HepG2 (cell line): ENCODE results near the gene SLC43A1. TPM values are rescaled to one million over a fixed set of nuclear protein-coding genes. Genes with fewer than 3 reads are reported as not detected.

Experiments
- CBX2 ChIP-seq, 2 experiments: fragments of 200-600 bp in 1 of 2; sonication (generic); formaldehyde crosslinking in 1 of 2; IDR thresholded peaks; 2 replicates each; pipeline versions ENCODE4 v1.7.0 to v1.8.1; 2018 to 2022; ENCODE audit warnings: low read depth in 2 of 2, low read length in 1 of 2, mild to moderate bottlenecking in 1 of 2, missing genetic modification reagents in 1 of 2
- FOXC1 ChIP-seq: sonication (generic); formaldehyde crosslinking; IDR thresholded peaks from 2 replicates; pipeline ENCODE4 v1.8.0; 2022; ENCODE audit warnings: mild to moderate bottlenecking, missing genetic modification reagents, borderline replicate concordance
- MAF1 ChIP-seq: sonication (generic); formaldehyde crosslinking; IDR thresholded peaks from 2 replicates; pipeline ENCODE4 v1.5.0; 2020; ENCODE audit warnings: missing genetic modification reagents, borderline replicate concordance
- MAFK ChIP-seq, 2 experiments: IDR thresholded peaks in 1 of 2; conservative IDR thresholded peaks in 1 of 2; 2 replicates each; pipeline ENCODE4 v1.6.1; 2011; ENCODE audit warnings: improper control_type of control experiment in 2 of 2, low read length in 2 of 2
- MBD4 ChIP-seq: IDR thresholded peaks from 2 replicates; pipeline ENCODE4 v1.6.1; 2012; ENCODE audit warnings: low read length, inconsistent platforms, borderline replicate concordance
- PHF5A ChIP-seq: IDR thresholded peaks from one replicate; pipeline ENCODE4 v1.6.1; 2018; ENCODE audit warnings: low read depth, missing genetic modification reagents; ENCODE audit not compliant: unreplicated experiment
- PRPF4 ChIP-seq: fragments of 200-400 bp; formaldehyde crosslinking; IDR thresholded peaks from 2 replicates; pipeline ENCODE4 v1.6.1; 2016; ENCODE audit warnings: low read length, low read depth; ENCODE audit not compliant: poor library complexity, severe bottlenecking
- ZKSCAN5 ChIP-seq: sonication (generic); formaldehyde crosslinking; IDR thresholded peaks from 2 replicates; pipeline ENCODE4 v1.5.1; 2020; ENCODE audit warnings: mild to moderate bottlenecking, missing genetic modification reagents
- ZNF12 ChIP-seq: sonication (generic); formaldehyde crosslinking; IDR thresholded peaks from 2 replicates; pipeline ENCODE4 v1.5.0; 2020; ENCODE audit warnings: missing genetic modification reagents
- ZNF160 ChIP-seq: sonication (generic); formaldehyde crosslinking; IDR thresholded peaks from 2 replicates; pipeline ENCODE4 v1.8.0; 2022; ENCODE audit warnings: mild to moderate bottlenecking, inconsistent platforms, missing genetic modification reagents
- ZNF619 ChIP-seq: sonication (generic); formaldehyde crosslinking; IDR thresholded peaks from 2 replicates; pipeline ENCODE4 v1.4.0; 2020; ENCODE audit warnings: mild to moderate bottlenecking, missing genetic modification reagents
- ZNF841 ChIP-seq: sonication (generic); formaldehyde crosslinking; IDR thresholded peaks from 2 replicates; pipeline ENCODE4 v1.8.1; 2023; ENCODE audit warnings: missing genetic modification reagents, borderline replicate concordance
- polyA plus RNA-seq, 8 experiments: library from polyadenylated mRNA; depleted of rRNA in 3 of 8; stranded (reverse) in 7 of 8; unstranded in 1 of 8; fragments of >200 nt; fragmentation: Illumina TruSeq in 4 of 8; extraction: Trizol in 4 of 8; gene quantifications; 2 replicates each; pipeline versions ENCODE4 v1.2.1 to v1.2.3, GENCODE V29; 2011 to 2016; ENCODE audit warnings: low read depth in 4 of 8, missing spikeins in 1 of 8, mixed read lengths in 1 of 8; ENCODE audit not compliant: insufficient read depth in 1 of 8
- total RNA-seq, 5 experiments: library from RNA; depleted of rRNA; stranded (reverse); fragments of >200 nt; fragmentation: Illumina TruSeq; extraction: Trizol; gene quantifications; 2 replicates each; pipeline ENCODE4 v1.2.3, GENCODE V29; 2016; ENCODE audit warnings: low read depth in 1 of 5
- TF ChIP-seq, protein P1 (sequence below): sonication (generic); formaldehyde crosslinking; IDR thresholded peaks from 2 replicates; pipeline ENCODE4 v1.8.1; 2022; ENCODE audit warnings: low read depth, mild to moderate bottlenecking, missing genetic modification reagents
- TF ChIP-seq, protein P2 (sequence below): IDR thresholded peaks from 2 replicates; pipeline ENCODE4 v1.6.1; 2016; ENCODE audit warnings: low read depth, control low read depth
- TF ChIP-seq, protein P3 (sequence below): sonication (generic); formaldehyde crosslinking; IDR thresholded peaks from 2 replicates; pipeline ENCODE4 v1.4.0; 2020; ENCODE audit warnings: missing genetic modification reagents, borderline replicate concordance
- TF ChIP-seq, protein P4 (sequence below): sonication (generic); formaldehyde crosslinking; IDR thresholded peaks from 2 replicates; pipeline ENCODE4 v1.5.1; 2020; ENCODE audit warnings: mild to moderate bottlenecking, moderate library complexity, missing genetic modification reagents

The SLC43A1 gene
- total and polyA plus RNA-seq, 2 of the 13 experiments (the other 11 are each of a cell fraction or from before 2014, with no cell fraction given): 72.3 to 87.6 TPM

DNA sequence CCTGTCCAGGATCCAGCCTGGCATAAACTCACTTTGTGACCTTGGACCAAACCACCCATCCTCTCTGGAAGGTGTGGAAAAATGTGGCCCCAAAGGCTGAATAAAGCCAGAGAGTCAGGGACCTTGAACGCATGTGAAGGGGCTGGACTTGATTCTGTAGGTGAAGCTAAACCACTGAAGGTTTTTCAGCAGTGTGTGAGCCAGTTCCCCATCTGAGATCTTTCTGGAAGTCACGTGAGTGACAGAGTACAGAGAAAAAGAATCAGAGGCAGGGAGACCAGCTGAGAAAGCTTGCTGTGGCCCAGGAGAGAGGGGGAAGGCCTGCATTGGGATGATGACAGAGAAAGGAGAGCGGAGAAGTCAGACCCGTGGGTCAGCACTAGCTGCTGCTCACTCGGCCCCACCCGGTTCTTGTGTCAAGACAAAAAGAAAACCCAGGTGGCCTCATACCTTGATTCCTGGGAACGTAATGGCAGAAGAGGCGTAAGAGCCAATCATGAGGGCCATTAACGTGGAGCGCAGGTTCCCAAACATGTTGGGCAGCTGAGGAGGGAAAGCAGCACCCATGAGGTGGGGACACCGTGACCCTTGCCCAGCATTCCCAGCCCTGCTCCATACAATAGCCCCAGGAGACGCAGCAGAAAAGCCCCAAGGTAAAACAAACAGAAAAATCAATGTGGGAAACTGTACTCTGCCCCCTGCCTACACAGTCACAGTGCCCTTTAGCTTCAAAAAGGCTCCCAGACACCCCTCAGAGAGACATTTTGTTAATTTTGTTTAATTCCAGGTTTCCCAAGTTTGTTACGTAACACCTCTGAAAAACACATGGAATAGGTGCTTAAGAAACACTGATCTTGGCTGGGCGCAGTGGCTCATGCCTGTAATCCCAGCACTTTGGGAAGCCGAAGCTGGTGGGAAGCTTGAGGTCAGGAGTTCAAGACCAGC lies 17.9 kb downstream of the SLC43A1 start (continued):
- TF ChIP-seq MAF1 (no peak), ZNF841 (CRISPR knock-in tag) (0 out of 2 replicates have a peak, but pooled peaks have one; percentile 22), MBD4 (no peak), ZNF12 (CRISPR knock-in tag) (no peak), ZKSCAN5 (CRISPR knock-in tag) (no peak), FOXC1 (CRISPR knock-in tag) (no peak), ZNF619 (no peak), CBX2 (IDR thresholded peaks at IDR 0.05; ENCODE audit: low read depth, low read length) (no peak), CBX2 (CRISPR knock-in tag; IDR thresholded peaks at IDR 0.05; ENCODE audit: low read depth) (no peak), PHF5A (CRISPR knock-in tag) (peak; percentile 29), PRPF4 (no peak), ZNF160 (CRISPR knock-in tag) (no peak), MAFK (conservative IDR thresholded peaks at IDR 0.05 in 1 of 2, IDR thresholded peaks at IDR 0.05 in 1 of 2; ENCODE audit: low read length in 2 of 2) (no peak; a peak in 1 of 4 replicates)
- TF ChIP-seq, protein P1, sequence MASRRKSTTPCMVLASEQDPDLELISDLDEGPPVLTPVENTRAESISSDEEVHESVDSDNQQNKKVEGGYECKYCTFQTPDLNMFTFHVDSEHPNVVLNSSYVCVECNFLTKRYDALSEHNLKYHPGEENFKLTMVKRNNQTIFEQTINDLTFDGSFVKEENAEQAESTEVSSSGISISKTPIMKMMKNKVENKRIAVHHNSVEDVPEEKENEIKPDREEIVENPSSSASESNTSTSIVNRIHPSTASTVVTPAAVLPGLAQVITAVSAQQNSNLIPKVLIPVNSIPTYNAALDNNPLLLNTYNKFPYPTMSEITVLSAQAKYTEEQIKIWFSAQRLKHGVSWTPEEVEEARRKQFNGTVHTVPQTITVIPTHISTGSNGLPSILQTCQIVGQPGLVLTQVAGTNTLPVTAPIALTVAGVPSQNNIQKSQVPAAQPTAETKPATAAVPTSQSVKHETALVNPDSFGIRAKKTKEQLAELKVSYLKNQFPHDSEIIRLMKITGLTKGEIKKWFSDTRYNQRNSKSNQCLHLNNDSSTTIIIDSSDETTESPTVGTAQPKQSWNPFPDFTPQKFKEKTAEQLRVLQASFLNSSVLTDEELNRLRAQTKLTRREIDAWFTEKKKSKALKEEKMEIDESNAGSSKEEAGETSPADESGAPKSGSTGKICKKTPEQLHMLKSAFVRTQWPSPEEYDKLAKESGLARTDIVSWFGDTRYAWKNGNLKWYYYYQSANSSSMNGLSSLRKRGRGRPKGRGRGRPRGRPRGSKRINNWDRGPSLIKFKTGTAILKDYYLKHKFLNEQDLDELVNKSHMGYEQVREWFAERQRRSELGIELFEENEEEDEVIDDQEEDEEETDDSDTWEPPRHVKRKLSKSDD (CRISPR knock-in tag): peak; percentile 57; the same call in 1 of the 2 replicates
- TF ChIP-seq, protein P2, sequence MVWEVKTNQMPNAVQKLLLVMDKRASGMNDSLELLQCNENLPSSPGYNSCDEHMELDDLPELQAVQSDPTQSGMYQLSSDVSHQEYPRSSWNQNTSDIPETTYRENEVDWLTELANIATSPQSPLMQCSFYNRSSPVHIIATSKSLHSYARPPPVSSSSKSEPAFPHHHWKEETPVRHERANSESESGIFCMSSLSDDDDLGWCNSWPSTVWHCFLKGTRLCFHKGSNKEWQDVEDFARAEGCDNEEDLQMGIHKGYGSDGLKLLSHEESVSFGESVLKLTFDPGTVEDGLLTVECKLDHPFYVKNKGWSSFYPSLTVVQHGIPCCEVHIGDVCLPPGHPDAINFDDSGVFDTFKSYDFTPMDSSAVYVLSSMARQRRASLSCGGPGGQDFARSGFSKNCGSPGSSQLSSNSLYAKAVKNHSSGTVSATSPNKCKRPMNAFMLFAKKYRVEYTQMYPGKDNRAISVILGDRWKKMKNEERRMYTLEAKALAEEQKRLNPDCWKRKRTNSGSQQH: 0 out of 2 replicates have a peak, but pooled peaks have one; percentile 13
- TF ChIP-seq, protein P3, sequence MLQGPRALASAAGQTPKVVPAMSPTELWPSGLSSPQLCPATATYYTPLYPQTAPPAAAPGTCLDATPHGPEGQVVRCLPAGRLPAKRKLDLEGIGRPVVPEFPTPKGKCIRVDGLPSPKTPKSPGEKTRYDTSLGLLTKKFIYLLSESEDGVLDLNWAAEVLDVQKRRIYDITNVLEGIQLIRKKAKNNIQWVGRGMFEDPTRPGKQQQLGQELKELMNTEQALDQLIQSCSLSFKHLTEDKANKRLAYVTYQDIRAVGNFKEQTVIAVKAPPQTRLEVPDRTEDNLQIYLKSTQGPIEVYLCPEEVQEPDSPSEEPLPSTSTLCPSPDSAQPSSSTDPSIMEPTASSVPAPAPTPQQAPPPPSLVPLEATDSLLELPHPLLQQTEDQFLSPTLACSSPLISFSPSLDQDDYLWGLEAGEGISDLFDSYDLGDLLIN (CRISPR knock-in tag): no peak
- TF ChIP-seq, protein P4, sequence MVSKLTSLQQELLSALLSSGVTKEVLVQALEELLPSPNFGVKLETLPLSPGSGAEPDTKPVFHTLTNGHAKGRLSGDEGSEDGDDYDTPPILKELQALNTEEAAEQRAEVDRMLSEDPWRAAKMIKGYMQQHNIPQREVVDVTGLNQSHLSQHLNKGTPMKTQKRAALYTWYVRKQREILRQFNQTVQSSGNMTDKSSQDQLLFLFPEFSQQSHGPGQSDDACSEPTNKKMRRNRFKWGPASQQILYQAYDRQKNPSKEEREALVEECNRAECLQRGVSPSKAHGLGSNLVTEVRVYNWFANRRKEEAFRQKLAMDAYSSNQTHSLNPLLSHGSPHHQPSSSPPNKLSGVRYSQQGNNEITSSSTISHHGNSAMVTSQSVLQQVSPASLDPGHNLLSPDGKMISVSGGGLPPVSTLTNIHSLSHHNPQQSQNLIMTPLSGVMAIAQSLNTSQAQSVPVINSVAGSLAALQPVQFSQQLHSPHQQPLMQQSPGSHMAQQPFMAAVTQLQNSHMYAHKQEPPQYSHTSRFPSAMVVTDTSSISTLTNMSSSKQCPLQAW (CRISPR knock-in tag): peak; percentile 54; the same call in 1 of the 2 replicates
